HG02981 (cell line): Measurements from ENCODE around the gene MACF1.

Source experiments
- ATAC-seq: cut with Tn5 transposase; IDR thresholded peaks from one replicate; pipeline ENCODE4 v1.9.1; 2021; ENCODE audit warnings: mild to moderate bottlenecking, moderate library complexity; ENCODE audit not compliant: unreplicated experiment

MACF1 gene

GRCh38 chr1:39385067-39385988, 180.8 kb downstream of the MACF1 start:
- ATAC-seq, result no peak

GRCh38 chr1:39386997-39387396, 182.5 kb downstream of the MACF1 start:
- no peak for ATAC-seq

GRCh38 chr1:39387452-39387851, 183.0 kb downstream of the MACF1 start:
- no peak for ATAC-seq

DNA sequence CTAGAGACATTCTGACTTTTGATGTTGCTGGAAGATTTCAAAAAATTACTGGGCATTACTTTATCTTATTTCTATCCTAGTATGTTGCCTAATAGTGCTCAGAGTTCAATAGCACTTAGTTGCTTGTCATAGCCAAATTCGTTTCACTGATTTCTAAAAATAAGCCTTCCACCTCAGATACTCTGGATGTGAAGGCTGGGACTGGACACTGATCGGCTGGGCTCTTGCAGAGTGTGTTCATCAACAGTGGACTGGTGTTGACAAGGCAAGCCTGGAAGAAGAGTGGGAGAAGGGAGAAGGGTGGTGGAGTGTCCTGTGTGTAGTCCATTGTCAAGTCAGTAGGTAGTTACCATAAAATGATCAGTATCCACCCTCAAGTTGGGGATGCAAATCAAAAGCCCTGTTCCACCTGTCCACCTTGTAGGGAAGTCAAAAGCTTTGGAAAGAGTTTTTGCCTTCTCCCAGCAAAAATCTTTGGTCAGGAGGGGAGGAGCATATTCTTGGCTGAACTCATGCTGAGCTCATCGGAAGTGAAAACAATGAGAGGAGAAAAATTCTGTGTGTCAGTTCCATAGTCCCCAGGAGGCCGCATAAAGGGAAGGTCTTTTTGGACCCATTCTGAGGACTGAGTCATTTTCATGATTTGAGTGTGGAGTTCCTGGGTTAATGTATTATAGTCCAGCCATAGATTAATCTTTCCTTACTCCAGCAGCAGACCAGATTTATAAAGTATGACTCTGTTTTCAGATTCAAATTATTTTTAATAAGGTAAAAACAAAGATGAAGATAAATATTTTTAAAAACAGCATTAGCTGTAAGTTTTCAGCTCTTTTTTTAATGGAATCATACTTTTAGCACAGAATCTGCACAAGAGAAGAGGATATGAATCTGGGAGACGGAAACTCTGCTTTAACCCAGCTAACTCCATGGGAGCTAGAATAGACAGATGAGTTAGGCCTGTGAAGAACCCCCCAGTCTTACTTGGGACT, 187.5 kb downstream of the MACF1 start:
- no peak for ATAC-seq

DNA sequence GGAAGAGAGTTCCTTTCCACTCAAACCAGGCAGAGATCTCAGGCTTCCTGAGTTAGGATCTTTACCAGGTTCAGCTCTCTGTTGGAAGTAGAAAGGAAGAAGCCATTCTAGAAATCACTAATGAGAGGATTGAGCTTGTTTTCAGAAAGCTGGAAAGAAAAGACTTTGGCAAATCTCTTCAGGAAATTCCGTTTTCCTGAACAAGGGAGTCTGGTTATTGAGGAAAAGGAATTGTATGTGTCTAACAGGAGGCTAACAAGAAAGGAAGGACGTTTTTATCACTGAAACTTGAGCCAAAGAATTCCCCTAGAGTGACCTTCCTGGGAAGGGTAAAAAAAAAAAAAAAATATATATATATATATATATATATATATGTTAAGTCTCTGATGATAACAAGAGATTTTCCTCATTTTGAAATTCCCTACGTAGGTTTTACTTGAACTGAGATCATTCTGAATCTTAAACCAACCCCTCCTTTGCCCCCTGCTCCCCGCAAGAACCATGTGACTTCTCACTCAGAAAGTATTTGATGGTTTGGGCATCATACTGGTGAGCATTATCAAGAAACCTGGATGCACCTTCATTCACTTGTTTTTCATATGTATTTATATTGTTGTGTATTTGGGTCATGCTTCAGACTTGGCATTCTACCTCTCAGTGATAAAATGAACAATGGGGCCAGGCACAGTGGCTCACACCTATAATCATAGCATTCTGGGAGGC, 188.5 kb downstream of the MACF1 start:
- no peak for ATAC-seq

DNA sequence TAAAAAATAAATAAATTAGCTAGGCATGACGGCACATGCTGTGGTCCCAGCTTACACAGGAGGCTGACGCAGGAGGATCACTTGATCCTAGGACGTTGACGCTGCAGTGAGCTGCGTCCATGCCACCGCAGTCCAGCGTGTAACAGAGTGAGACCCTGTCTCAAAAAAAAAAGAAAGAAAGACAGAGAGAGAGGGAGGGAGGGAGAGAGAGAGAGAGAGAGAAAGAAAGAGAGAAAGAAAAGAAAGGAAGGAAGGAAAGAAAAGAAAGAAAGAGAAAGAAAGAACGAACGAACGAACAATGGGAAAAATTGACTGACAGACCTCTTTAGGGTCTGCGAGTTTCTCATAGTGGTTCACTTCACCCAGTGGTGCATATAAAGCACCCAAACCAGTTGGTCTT, 189.2 kb downstream of the MACF1 start:
- no peak for ATAC-seq

GRCh38 chr1:39394059-39394458, 189.6 kb downstream of the MACF1 start:
- ATAC-seq, result no peak

- ATAC-seq, result no peak
Observed at GRCh38 chr1:39394598-39394997, 190.1 kb downstream of the MACF1 start.

GRCh38 chr1:39395357-39395831, 190.9 kb downstream of the MACF1 start:
- ATAC-seq, result no peak

GRCh38 chr1:39396671-39397070, 192.2 kb downstream of the MACF1 start:
- ATAC-seq, result no peak

DNA sequence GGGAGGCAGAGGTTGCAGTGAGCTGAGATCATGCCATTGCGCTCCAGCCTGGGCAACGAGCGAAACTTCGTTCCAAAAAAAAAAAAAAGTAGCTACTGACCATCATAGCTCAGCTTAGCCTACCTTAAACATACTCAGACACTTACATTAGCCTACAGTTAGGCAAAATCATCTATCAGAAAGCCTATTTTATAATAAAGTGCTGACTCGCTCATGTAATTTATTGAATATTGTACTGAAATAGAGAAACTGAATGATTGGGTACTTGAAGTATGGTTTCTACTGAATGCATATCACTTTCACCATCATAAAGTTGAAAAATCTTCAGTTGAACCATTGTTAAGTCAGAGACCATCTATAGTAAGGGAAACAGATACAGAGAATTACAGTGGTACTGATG, 193.0 kb downstream of the MACF1 start:
- no peak for ATAC-seq

- ATAC-seq, result no peak
Observed at GRCh38 chr1:39398278-39399021, 194.0 kb downstream of the MACF1 start.

GRCh38 chr1:39401106-39401505, 196.6 kb downstream of the MACF1 start:
- no peak for ATAC-seq

DNA sequence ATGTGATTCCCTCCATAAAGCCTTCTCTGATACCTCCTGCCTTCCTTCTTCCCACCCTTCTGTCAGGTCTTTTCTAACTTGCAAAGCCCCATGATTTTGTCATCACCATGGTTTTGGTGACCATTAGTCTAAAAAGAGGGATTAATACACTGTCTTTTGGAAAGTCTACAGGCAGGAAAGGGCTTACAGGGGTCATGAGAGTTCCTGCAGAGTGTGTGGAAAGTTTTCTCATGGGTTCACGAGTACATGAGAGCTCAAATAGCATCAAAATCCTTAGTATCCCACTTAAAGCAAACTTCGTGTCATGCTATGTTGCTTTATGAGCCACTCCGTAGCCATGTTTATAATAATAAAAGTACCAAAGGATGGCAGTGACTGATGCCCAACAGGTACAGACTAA, 200.4 kb downstream of the MACF1 start:
- no peak for ATAC-seq

GRCh38 chr1:39405358-39405757, 200.9 kb downstream of the MACF1 start:
- ATAC-seq, result no peak

DNA sequence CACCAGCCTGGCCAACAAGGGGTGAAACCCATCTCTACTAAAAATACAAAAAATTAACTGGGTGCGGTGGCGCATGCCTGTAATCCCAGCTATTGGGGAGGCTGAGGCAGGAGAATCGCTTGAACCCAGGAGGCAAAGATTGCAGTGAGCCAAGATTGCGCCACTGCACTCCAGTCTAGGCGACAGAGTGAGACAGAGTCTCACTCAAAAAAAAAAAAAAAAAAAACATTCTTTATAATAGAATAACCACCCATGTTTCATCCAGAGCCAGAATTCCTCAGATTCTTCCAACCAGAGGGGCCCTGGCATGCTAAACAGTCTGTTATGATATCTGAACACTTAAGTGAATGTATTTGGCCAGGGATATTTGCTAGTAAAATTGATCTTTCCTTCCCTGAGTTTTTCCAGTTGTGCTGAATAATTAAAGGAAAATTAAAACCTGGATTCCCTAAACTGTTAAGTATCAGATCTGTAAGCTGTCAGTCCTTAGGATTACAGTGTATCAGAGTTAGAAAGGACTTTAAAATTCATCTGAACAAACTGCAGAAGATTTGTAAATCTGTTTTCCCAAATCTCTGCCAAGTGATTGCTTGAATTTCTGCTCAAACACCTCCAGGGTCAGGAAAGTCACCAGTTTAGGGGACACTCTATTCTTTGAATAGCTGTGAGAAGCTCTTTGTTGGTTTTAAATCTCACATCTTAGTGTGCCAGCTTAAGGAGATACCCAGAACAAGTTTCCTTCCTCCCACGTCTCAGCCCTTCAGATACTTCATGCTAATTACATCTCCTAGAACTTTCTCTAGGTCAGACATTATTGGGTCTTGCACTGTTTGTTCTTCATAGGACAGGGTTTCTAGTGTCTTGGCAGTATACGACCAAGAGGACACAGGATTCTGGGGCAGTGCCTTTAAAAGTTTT, 202.3 kb downstream of the MACF1 start:
- no peak for ATAC-seq

GRCh38 chr1:39407510-39407895, 203.0 kb downstream of the MACF1 start:
- ATAC-seq, result no peak

DNA sequence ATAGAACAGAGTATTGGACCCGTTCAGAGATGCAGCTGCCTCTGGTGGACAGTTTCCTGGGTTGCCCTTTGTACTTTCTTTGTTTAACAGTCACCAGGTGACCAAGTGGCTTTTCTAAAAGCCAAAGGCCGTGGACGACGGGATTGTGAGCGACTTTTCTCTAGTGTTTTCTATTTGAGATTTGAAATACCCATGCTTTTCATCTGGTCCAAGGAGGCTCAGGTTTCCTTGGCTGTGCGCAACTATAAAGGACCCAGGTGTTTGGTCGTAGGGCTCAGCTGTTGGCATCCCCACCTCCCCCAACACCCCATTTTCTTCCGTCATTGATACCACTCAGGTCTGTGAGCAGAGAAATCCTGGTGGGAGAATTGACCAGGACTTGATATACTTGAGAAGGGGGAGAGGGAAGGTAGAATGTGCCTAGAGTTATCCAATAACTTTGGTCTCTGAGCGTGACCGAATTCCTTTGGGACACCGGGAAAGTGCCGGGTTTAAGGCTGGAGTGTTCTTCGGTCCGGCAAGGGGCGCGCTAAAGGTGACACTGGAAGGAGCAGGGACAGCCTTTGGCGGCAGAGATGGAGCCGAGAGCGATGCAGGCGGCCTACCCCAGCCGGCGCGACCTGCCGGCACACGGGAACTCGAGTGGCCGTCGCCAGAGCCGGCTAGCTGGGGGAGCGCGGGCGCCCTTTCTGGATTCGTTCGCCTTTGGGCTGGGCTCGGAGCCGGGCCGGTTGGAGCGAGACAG, 203.6 kb downstream of the MACF1 start:
- ATAC-seq, result no peak
